ENCODE data around the gene PGAP6.

GRCh38 chr16:400061-400591, 18.3 kb upstream of the PGAP6 start:
- TF ChIP-seq POLR2A (IDR thresholded peaks at IDR 0.05; ENCODE audit: low read length), result no peak
- TF ChIP-seq GATA1 (IDR thresholded peaks at IDR 0.05; ENCODE audit: low read depth, low read length), result no peak

All from erythroblast (primary cell).